Adrenal gland (tissue), 12 donors: ENCODE measurements around the gene HS6ST2. TPM values are rescaled to one million over a fixed set of nuclear protein-coding genes. Genes with fewer than 3 reads are reported as not detected.

ENCODE experiments used
- DNase-seq, 7 donors: peaks; one replicate each; pipeline ENCODE4 v3.0.0-alpha.2; 2019 to 2020
- H3K27ac ChIP-seq, 5 donors: fragments of 200-600 bp; sonication (generic) in 4 of 5; 1 replicate in 3 of 5; 2 replicates in 2 of 5; pipeline versions ENCODE4 v1.5.1 to v1.8.0; 2016 to 2020; ENCODE audit warnings: mild to moderate bottlenecking in 1 of 5
- H3K27me3 ChIP-seq: fragments of 200-600 bp; 2 replicates; pipeline ENCODE4 v1.8.0; 2021
- H3K36me3 ChIP-seq, 2 donors: fragments of 200-600 bp; replicated peaks in 1 of 2; 1 replicate in 1 of 2; 2 replicates in 1 of 2; pipeline versions ENCODE4 v1.5.1 to v1.8.0; 2018 to 2022
- H3K4me1 ChIP-seq, 2 donors: fragments of 200-600 bp; replicated peaks in 1 of 2; 1 replicate in 1 of 2; 2 replicates in 1 of 2; pipeline versions ENCODE4 v1.5.1 to v1.8.0; 2018 to 2021
- H3K4me3 ChIP-seq, 4 donors: fragments of 200-600 bp; sonication (generic) in 3 of 4; one replicate each; pipeline ENCODE4 v1.5.1; 2016 to 2018
- H3K9me3 ChIP-seq, 3 donors: fragments of 200-600 bp; sonication (generic) in 1 of 3; replicated peaks in 1 of 3; 1 replicate in 2 of 3; 2 replicates in 1 of 3; pipeline versions ENCODE4 v1.5.1 to v1.8.0; 2016 to 2021
- CTCF ChIP-seq, 6 experiments: fragments of 450-650 bp in 4 of 6; fragments of 200-600 bp in 2 of 6; sonication (generic) in 1 of 6; IDR thresholded peaks; 1 replicate in 5 of 6; 2 replicates in 1 of 6; pipeline versions ENCODE4 v1.5.1 to v1.8.0; 2016 to 2021; ENCODE audit warnings: antibody characterized with exemption in 6 of 6, mild to moderate bottlenecking in 2 of 6, moderate library complexity in 1 of 6
- POLR2A ChIP-seq, 2 donors: fragments of 450-650 bp; IDR thresholded peaks; one replicate each; pipeline ENCODE4 v1.6.1; 2017; ENCODE audit warnings: antibody characterized with exemption in 2 of 2, mild to moderate bottlenecking in 2 of 2, moderate library complexity in 1 of 2
- WGBS, 4 donors: extraction: QIAGEN DNeasy Blood & Tissue Kit in 2 of 4; methylation state at CpG; one replicate each; pipeline versions ENCODE4 v1.1.5 to v1.1.7; 2013 to 2017; 5-methylcytosine and 5-hydroxymethylcytosine counted together
- intact Hi-C, 2 donors: fragments of 100-400 bp; cut with DNase I; formaldehyde crosslinking; loops; one replicate each; pipeline versions ENCODE4 v1.14.1 to v1.15.0; 2022 to 2023
- polyA plus RNA-seq, 3 donors: library from polyadenylated mRNA; stranded (reverse); fragments of 200-250 nt in 2 of 3; fragments of 350-450 nt in 1 of 3; fragmentation: Illumina TruSeq in 1 of 3; extraction: RNeasy Lipid Tissue Mini Kit (QIAGEN cat#74804) in 1 of 3; gene quantifications; one replicate each; pipeline ENCODE4 v1.2.3, GENCODE V29; 2013 to 2014
- total RNA-seq, 9 donors: library from RNA; depleted of rRNA in 4 of 9; stranded (reverse); fragments of >200 nt in 4 of 9; fragments of 120-200 nt in 1 of 9; fragmentation: NEBNext Ultra II Directional in 1 of 9; extraction: Animal tissue kit (Norgen Biotek cat#: 25700) in 1 of 9; gene quantifications; one replicate each; pipeline versions ENCODE4 v1.1.0 to v1.2.4, GENCODE V29; 2013 to 2023
- donor health status: healthy with polysubstance abuse.
- donor health status: Bipolar disorder and iron deficiency.
- donor health status: DM: yes; HTN: yes; CAD: no.
- donor health status: DM: no; HTN: no; CAD: no.
- donor health status: DM: no; HTN: no; CAD: no.
- donor health status: DM: yes; HTN: yes; CAD: no.

Gene HS6ST2
- total and polyA plus RNA-seq, 12 donors, result 0.24 to 6.0 (median 1.3) TPM

- intact Hi-C loops, result no loop called here
- Histone ChIP-seq H3K4me3 (no peak overlapping the region), H3K4me1 (no peaks in the 10 kb centered on the region), H3K27ac (no peak overlapping the region), H3K9me3 (no peaks in the 10 kb centered on the region), H3K27me3 (peaks cover 3% of the 10 kb centered on the region), H3K36me3 (no peaks in the 10 kb centered on the region)
- TF ChIP-seq POLR2A (IDR thresholded peaks at IDR 0.05) (no peak), CTCF (IDR thresholded peaks at IDR 0.05) (no peak)
- WGBS, 4 donors, result 21 to 62% (median 40%) methylated on average over 2 of the region's 2 CpGs
- DNase-seq, result peak in 1 of 7 donors; percentile 0
Observed at GRCh38 chrX:132876523-132877338, 81.7 kb downstream of the HS6ST2 start.

GRCh38 chrX:132875650-132876522 is 82.5 kb downstream of the HS6ST2 start:
- Histone ChIP-seq H3K4me3 (no peak overlapping the region), H3K27ac (no peak overlapping the region), H3K9me3 (no peaks in the 10 kb centered on the region), H3K4me1 (no peaks in the 10 kb centered on the region), H3K27me3 (peaks cover 3% of the 10 kb centered on the region), H3K36me3 (no peaks in the 10 kb centered on the region)
- intact Hi-C loops, result no loop called here
- no peak for DNase-seq
- 35 to 55% (median 45%) methylated on average over 3 of the region's 3 CpGs for WGBS, 4 donors
- TF ChIP-seq CTCF (IDR thresholded peaks at IDR 0.05) (no peak), POLR2A (IDR thresholded peaks at IDR 0.05) (no peak)

GRCh38 chrX:132862562-132862961 is 95.9 kb downstream of the HS6ST2 start:
- TF ChIP-seq POLR2A (IDR thresholded peaks at IDR 0.05) (no peak), CTCF (IDR thresholded peaks at IDR 0.05) (no peak)
- WGBS, 4 donors, result 75 to 90% (median 86%) methylated on average over 3 of the region's 3 CpGs
- Histone ChIP-seq H3K4me1 (no peaks in the 10 kb centered on the region), H3K4me3 (no peak overlapping the region), H3K27me3 (peaks cover 7% of the 10 kb centered on the region), H3K36me3 (no peaks in the 10 kb centered on the region), H3K27ac (no peak overlapping the region), H3K9me3 (no peaks in the 10 kb centered on the region)
- DNase-seq, result no peak
- intact Hi-C loops, result no loop called here

- TF ChIP-seq CTCF (IDR thresholded peaks at IDR 0.05) (no peak), POLR2A (IDR thresholded peaks at IDR 0.05) (no peak)
- Histone ChIP-seq H3K9me3 (no peaks in the 10 kb centered on the region), H3K4me3 (no peak overlapping the region), H3K27me3 (peaks cover 8% of the 10 kb centered on the region), H3K36me3 (no peaks in the 10 kb centered on the region), H3K4me1 (no peaks in the 10 kb centered on the region), H3K27ac (no peak overlapping the region)
- no peak for DNase-seq
- WGBS, 4 donors, result 58 to 85% (median 70%) methylated on average over 3 of the region's 3 CpGs
- intact Hi-C loops, result no loop called here
Observed at GRCh38 chrX:132861076-132861475, 97.4 kb downstream of the HS6ST2 start.
